Psoas muscle (tissue), 8 donors: Measurements from ENCODE around the gene GRB7. TPM values are rescaled to one million over a fixed set of nuclear protein-coding genes. Genes with fewer than 3 reads are reported as not detected.
A peak's percentile ranks its signal among the peaks of the same experiment; 100 is the strongest.

Source experiments
- ATAC-seq, 4 donors: fragments of 200-7000 bp; cut with Tn5 transposase; one replicate each; pipeline ENCODE4 v1.9.1; 2020; ENCODE audit warnings: moderate library complexity in 3 of 4, mild to moderate bottlenecking in 2 of 4
- DNase-seq, 2 donors: peaks; one replicate each; pipeline ENCODE4 v3.0.0-alpha.2; 2020
- H3K27ac ChIP-seq: fragments of 200-600 bp; one replicate; pipeline ENCODE4 v1.8.0; 2022
- H3K27me3 ChIP-seq, 3 donors: fragments of 200-600 bp in 1 of 3; one replicate each; pipeline versions ENCODE4 v1.6.1 to v1.8.0; 2013 to 2022; ENCODE audit warnings: low read length in 2 of 3, mild to moderate bottlenecking in 2 of 3, moderate library complexity in 1 of 3; ENCODE audit not compliant: insufficient read depth in 3 of 3
- H3K36me3 ChIP-seq, 2 donors: fragments of 200-600 bp in 1 of 2; one replicate each; pipeline versions ENCODE4 v1.6.1 to v1.8.0; 2013 to 2022; ENCODE audit warnings: low read depth in 1 of 2, mild to moderate bottlenecking in 1 of 2, moderate library complexity in 1 of 2; ENCODE audit not compliant: insufficient read depth in 1 of 2
- H3K4me1 ChIP-seq: fragments of 200-600 bp; one replicate; pipeline ENCODE4 v1.8.0; 2022
- H3K4me3 ChIP-seq: fragments of 200-600 bp; one replicate; pipeline ENCODE4 v1.8.0; 2022; ENCODE audit warnings: mild to moderate bottlenecking
- H3K9me3 ChIP-seq: fragments of 200-600 bp; one replicate; pipeline ENCODE4 v1.8.0; 2022
- WGBS, 3 donors: extraction: QIAGEN DNeasy Blood & Tissue Kit; methylation state at CpG; one replicate each; pipeline versions ENCODE4 v1.1.6 to v1.1.7; 2013; 5-methylcytosine and 5-hydroxymethylcytosine counted together
- intact Hi-C, 2 donors: fragments of 100-400 bp; cut with DNase I; formaldehyde crosslinking; loops; one replicate each; pipeline versions ENCODE4 v1.11.0 to v1.14.2; 2022
- polyA plus RNA-seq, 3 donors: library from polyadenylated mRNA; stranded (reverse); fragments of 200-250 nt; gene quantifications; one replicate each; pipeline ENCODE4 v1.2.3, GENCODE V29; 2013
- total RNA-seq, 4 donors: library from RNA; stranded (reverse); fragmentation: NEBNext Ultra II Directional in 2 of 4; extraction: Animal tissue kit (Norgen Biotek cat#: 25700) in 2 of 4; gene quantifications; one replicate each; pipeline versions ENCODE4 v1.2.1 to v1.2.4, GENCODE V29; 2021 to 2023
- TF ChIP-seq, protein P1 (sequence below): fragments of 200-600 bp; IDR thresholded peaks from one replicate; pipeline ENCODE4 v1.8.0; 2022; ENCODE audit warnings: antibody characterized with exemption
- donor health status: healthy with polysubstance abuse.
- donor health status: DM: no; HTN: no; CAD: no; lungs with moderate emphysema.
- donor health status: Bipolar disorder and iron deficiency.
- donor health status: healthy.
- donor health status: DM: yes; HTN: yes; CAD: no.
- donor health status: DM: no; HTN: no; CAD: no.
- donor health status: DM: no; HTN: no; CAD: no.
- donor health status: DM: yes; HTN: yes; CAD: no.

GRB7 gene
- total and polyA plus RNA-seq, 7 donors: 0.06 to 0.69 TPM; not detected in 5

DNA sequence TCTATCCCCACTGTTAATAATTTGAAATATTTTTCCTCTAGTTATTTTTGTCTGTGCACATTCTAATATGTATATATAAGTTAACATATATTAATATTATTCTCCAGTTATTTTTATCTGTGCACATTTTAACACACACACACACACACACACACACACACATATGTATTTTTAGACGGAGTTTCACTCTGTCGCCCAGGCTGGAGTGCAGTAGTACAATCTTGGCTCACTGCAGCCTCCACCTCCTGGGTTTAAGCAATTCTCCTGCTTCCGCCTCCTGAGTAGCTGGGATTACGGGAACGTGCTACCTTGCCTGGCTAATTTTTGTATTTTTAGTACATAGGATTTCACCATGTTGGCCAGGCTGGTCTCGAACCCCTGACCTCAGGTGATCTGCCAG is 20.1 kb upstream of the GRB7 start:
- ATAC-seq (peak in 2 of 4 donors; percentile 62 to 67), DNase-seq (no peak)
- Histone ChIP-seq H3K27ac (no peak overlapping the region), H3K9me3 (no peaks in the 10 kb centered on the region), H3K27me3 (no peaks in the 10 kb centered on the region), H3K36me3 (peaks cover 0 to 82% of the 10 kb centered on the region in 2 donors), H3K4me3 (no peak overlapping the region), H3K4me1 (peaks cover 8% of the 10 kb centered on the region)
- 37 to 63% (median 45%) methylated on average over 6 of the region's 6 CpGs for WGBS, 3 donors
- intact Hi-C loops: no loop called here
- TF ChIP-seq, protein P1, sequence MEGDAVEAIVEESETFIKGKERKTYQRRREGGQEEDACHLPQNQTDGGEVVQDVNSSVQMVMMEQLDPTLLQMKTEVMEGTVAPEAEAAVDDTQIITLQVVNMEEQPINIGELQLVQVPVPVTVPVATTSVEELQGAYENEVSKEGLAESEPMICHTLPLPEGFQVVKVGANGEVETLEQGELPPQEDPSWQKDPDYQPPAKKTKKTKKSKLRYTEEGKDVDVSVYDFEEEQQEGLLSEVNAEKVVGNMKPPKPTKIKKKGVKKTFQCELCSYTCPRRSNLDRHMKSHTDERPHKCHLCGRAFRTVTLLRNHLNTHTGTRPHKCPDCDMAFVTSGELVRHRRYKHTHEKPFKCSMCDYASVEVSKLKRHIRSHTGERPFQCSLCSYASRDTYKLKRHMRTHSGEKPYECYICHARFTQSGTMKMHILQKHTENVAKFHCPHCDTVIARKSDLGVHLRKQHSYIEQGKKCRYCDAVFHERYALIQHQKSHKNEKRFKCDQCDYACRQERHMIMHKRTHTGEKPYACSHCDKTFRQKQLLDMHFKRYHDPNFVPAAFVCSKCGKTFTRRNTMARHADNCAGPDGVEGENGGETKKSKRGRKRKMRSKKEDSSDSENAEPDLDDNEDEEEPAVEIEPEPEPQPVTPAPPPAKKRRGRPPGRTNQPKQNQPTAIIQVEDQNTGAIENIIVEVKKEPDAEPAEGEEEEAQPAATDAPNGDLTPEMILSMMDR: no peak

DNA sequence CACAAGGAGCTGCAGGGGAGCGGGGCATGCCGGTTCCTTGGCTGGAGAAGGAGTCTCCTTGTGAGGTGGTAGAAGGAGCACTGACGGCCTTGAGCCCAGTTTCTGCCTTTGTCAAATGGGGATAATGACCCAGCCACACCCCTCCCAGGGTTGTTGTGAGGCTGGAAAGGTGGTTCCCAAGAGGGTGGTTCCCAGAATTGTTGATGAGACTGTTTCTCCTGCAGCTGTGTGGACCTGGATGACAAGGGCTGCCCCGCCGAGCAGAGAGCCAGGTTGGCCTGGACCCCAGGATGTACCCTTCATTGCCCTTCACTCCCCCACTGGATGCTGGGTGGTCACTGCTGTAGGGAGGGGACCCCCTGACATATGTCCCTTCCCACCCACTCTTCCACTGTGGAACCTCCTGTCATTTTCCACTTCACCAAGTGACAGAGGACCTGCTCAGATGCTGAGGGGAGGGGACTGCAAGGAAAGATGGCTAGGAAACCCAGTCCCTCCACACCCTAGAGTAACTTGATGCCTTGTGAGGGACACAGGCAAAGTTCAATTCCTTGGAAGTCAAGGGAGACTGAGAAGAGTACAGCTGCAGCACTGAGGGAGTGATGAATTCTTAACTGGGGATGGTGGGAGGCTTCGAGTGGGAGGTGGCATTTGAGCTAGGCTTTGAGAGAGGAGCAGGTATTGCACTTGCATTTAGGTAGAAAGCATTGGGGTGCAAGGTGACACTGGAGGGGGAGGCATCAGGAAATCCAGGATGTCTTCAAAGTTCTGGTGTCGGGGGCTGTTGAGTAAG is 18.0 kb upstream of the GRB7 start:
- no peak for ATAC-seq
- H3K27me3 ChIP-seq: no peaks in the 10 kb centered on the region
- intact Hi-C loops: no loop called here
- TF ChIP-seq, protein P1: no peak
- H3K27ac ChIP-seq: no peak overlapping the region
- peaks cover 0 to 76% of the 10 kb centered on the region in 2 donors for H3K36me3 ChIP-seq
- H3K4me3 ChIP-seq: no peak overlapping the region
- peaks cover 8% of the 10 kb centered on the region for H3K4me1 ChIP-seq
- no peaks in the 10 kb centered on the region for H3K9me3 ChIP-seq
- WGBS, 3 donors: 77 to 87% (median 83%) methylated on average over 7 of the region's 7 CpGs
- DNase-seq: no peak

DNA sequence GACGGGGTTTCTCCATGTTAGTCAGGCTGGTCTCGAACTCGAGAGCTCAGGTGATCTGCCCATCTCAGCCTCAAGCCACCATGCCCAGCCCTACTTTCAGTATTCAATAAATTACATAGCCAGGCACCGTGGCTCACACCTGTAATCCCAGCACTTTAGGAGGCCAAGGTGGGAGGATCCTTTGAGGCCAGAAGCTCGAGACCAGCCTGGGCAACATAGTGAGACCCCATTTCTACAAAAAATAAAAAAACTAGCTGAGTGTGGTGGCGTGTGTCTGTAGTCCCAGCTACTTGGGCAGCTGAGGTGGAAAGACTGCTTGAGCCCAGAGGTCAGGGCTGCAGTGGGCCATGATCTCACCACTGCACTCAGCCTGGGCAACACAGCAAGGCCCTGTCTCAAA is 15.6 kb upstream of the GRB7 start:
- H3K36me3 ChIP-seq: peaks cover 0 to 83% of the 10 kb centered on the region in 2 donors
- TF ChIP-seq, protein P1: no peak
- intact Hi-C loops: no loop called here
- no peaks in the 10 kb centered on the region for H3K27me3 ChIP-seq
- no peaks in the 10 kb centered on the region for H3K4me1 ChIP-seq
- H3K27ac ChIP-seq: no peak overlapping the region
- no peaks in the 10 kb centered on the region for H3K9me3 ChIP-seq
- ATAC-seq (no peak), DNase-seq (no peak)
- 93 to 95% (median 94%) methylated on average over 6 of the region's 6 CpGs for WGBS, 3 donors
- no peak overlapping the region for H3K4me3 ChIP-seq

DNA sequence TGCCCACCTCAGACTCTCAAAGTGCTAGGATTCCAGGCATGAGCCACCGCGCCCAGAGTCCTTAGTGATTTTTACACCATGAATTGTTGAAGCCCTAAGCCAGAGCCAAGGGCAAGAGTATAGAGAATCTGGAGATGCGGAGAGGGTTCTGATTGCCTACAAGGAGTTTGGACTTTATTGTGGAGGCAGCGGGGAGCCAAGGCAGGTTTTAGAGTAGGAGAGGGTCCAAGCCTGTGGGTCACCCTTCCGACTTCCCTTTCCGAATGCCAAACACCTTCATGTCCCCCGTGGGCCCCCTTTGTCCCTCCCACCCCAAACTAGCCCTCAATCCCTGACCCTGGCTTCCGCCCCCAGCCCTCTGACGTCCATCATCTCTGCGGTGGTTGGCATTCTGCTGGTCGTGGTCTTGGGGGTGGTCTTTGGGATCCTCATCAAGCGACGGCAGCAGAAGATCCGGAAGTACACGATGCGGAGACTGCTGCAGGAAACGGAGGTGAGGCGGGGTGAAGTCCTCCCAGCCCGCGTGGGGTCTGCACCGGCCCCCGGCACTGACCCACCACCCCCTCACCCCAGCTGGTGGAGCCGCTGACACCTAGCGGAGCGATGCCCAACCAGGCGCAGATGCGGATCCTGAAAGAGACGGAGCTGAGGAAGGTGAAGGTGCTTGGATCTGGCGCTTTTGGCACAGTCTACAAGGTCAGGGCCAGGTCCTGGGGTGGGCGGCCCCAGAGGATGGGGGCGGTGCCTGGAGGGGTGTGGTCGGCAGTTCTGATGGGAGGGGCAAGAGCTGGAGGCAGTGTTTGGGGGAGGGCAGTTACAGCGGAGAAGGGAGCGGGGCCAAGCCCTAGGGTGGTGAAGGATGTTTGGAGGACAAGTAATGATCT is 14.5 kb upstream of the GRB7 start:
- TF ChIP-seq, protein P1: no peak
- H3K4me1 ChIP-seq: no peaks in the 10 kb centered on the region
- WGBS, 3 donors: 82 to 84% (median 83%) methylated on average over 34 of the region's 34 CpGs
- no peaks in the 10 kb centered on the region for H3K9me3 ChIP-seq
- H3K27ac ChIP-seq: no peak overlapping the region
- intact Hi-C loops: no loop called here
- H3K27me3 ChIP-seq: no peaks in the 10 kb centered on the region
- ATAC-seq: no peak
- peaks cover 2 to 90% of the 10 kb centered on the region in 2 donors for H3K36me3 ChIP-seq
- DNase-seq: no peak
- no peak overlapping the region for H3K4me3 ChIP-seq
